ENCODE data around the gene RASD2.

DNA sequence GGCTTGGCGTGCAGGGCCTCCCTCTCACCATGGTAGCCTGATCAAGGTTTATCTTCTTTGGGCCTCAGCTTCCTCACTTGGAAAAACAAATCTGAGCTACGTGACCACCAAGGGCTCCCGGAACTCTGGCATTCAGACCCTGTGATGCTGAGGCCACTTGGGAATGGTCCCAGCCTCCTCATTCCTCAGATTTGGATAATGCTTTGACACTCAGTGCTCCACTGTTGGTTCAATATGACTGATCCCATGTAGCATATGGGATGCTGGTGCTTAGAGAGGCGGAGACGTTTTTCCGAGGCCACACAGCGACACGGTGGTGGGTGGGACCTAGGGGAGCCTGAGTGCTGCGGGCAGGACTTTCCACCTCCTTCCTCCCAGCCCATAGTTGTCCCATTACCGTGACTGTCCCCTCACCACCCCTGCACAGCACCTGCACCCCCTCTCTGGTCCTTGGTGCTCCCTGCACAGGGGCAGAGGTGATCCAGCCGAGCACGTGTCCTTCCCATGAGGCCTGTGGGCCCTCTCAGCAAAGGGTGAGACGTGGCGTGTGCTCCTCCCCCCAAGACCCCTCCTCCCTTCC is 53.4 kb downstream of the RASD2 start:
- TF ChIP-seq, protein P1, sequence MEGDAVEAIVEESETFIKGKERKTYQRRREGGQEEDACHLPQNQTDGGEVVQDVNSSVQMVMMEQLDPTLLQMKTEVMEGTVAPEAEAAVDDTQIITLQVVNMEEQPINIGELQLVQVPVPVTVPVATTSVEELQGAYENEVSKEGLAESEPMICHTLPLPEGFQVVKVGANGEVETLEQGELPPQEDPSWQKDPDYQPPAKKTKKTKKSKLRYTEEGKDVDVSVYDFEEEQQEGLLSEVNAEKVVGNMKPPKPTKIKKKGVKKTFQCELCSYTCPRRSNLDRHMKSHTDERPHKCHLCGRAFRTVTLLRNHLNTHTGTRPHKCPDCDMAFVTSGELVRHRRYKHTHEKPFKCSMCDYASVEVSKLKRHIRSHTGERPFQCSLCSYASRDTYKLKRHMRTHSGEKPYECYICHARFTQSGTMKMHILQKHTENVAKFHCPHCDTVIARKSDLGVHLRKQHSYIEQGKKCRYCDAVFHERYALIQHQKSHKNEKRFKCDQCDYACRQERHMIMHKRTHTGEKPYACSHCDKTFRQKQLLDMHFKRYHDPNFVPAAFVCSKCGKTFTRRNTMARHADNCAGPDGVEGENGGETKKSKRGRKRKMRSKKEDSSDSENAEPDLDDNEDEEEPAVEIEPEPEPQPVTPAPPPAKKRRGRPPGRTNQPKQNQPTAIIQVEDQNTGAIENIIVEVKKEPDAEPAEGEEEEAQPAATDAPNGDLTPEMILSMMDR (IDR thresholded peaks at IDR 0.05; ENCODE audit: low read depth, low read length) = no peak
- TF ChIP-seq EZH2phosphoT487 (IDR thresholded peaks at IDR 0.05; ENCODE audit: low read depth) = no peak

All from OCI-LY3 (cell line).